Lower leg skin (tissue), 3 donors: ENCODE measurements around the gene GANC.

Source experiments
- POLR2A ChIP-seq, 2 donors: fragments of 450-650 bp; IDR thresholded peaks; one replicate each; pipeline ENCODE4 v1.6.1; 2016 to 2017; ENCODE audit warnings: antibody characterized with exemption in 2 of 2, mild to moderate bottlenecking in 1 of 2, moderate library complexity in 1 of 2
- TF ChIP-seq, protein P1 (sequence below), 3 donors: fragments of 450-650 bp; IDR thresholded peaks; one replicate each; pipeline ENCODE4 v1.5.1; 2016; ENCODE audit warnings: antibody characterized with exemption in 3 of 3, mild to moderate bottlenecking in 3 of 3, moderate library complexity in 2 of 3

DNA sequence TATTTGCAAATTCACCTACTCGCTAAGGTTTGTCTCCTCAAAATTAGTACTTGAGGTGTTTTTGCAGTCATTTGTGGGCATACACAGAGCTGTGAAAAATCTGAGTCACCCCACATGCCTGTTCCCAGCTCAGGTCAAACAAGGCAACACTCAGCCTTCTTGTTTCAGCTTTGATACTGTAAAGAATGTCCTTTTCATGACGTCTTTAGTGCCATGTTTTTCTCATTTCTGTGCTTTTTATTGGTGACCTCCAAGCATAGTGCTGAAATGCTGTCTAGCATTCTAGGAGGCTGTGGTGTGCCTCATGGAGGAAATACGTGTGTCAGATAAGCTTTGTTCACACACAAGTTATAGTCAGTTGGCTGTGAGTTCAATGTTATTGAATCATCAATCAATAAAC, 95.1 kb downstream of the GANC start:
- TF ChIP-seq, protein P1, sequence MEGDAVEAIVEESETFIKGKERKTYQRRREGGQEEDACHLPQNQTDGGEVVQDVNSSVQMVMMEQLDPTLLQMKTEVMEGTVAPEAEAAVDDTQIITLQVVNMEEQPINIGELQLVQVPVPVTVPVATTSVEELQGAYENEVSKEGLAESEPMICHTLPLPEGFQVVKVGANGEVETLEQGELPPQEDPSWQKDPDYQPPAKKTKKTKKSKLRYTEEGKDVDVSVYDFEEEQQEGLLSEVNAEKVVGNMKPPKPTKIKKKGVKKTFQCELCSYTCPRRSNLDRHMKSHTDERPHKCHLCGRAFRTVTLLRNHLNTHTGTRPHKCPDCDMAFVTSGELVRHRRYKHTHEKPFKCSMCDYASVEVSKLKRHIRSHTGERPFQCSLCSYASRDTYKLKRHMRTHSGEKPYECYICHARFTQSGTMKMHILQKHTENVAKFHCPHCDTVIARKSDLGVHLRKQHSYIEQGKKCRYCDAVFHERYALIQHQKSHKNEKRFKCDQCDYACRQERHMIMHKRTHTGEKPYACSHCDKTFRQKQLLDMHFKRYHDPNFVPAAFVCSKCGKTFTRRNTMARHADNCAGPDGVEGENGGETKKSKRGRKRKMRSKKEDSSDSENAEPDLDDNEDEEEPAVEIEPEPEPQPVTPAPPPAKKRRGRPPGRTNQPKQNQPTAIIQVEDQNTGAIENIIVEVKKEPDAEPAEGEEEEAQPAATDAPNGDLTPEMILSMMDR (IDR thresholded peaks at IDR 0.05) = no peak
- TF ChIP-seq POLR2A (IDR thresholded peaks at IDR 0.05) = no peak
